Osteoblast (primary cell): ENCODE data around the gene FAM3A. TPM values are rescaled to one million over a fixed set of nuclear protein-coding genes. Genes with fewer than 3 reads are reported as not detected.

Source experiments
- DNase-seq: peaks from one replicate; pipeline ENCODE4 v3.0.0; 2011; ENCODE audit warnings: low spot score, mixed read lengths; ENCODE audit not compliant: insufficient read length; ENCODE audit errors: missing footprints
- H2AFZ ChIP-seq: 2 replicates; pipeline ENCODE4 v1.6.0; 2011; ENCODE audit warnings: mild to moderate bottlenecking, low read length
- H3K27ac ChIP-seq: 2 replicates; pipeline ENCODE4 v1.5.1; 2011; ENCODE audit warnings: mild to moderate bottlenecking, low read depth, low read length, moderate library complexity
- H3K27me3 ChIP-seq: 2 replicates; pipeline ENCODE4 v1.6.0; 2012; ENCODE audit warnings: mild to moderate bottlenecking, control low read depth, inconsistent platforms, low read length, moderate library complexity; ENCODE audit not compliant: insufficient read depth
- H3K36me3 ChIP-seq: 2 replicates; pipeline ENCODE4 v1.5.1; 2011; ENCODE audit warnings: mild to moderate bottlenecking, low read length, control low read depth, moderate library complexity; ENCODE audit not compliant: insufficient read depth
- H3K4me1 ChIP-seq: 2 replicates; pipeline ENCODE4 v1.5.1; 2011; ENCODE audit warnings: mild to moderate bottlenecking, low read length, control low read depth, moderate library complexity; ENCODE audit not compliant: insufficient read depth
- H3K4me2 ChIP-seq: 2 replicates; pipeline ENCODE4 v1.6.0; 2011; ENCODE audit warnings: mild to moderate bottlenecking, low read length; ENCODE audit not compliant: insufficient read depth
- H3K4me3 ChIP-seq: fragments of 200-600 bp; sonication (generic); 3 replicates; pipeline ENCODE4 v1.5.1; 2012; ENCODE audit warnings: mild to moderate bottlenecking, low read length, inconsistent platforms; ENCODE audit not compliant: insufficient read depth
- H3K79me2 ChIP-seq: 2 replicates; pipeline ENCODE4 v1.6.0; 2012; ENCODE audit warnings: mild to moderate bottlenecking, low read length, control low read depth, inconsistent platforms; ENCODE audit not compliant: insufficient read depth
- H3K9me3 ChIP-seq: 2 replicates; pipeline ENCODE4 v1.5.1; 2011; ENCODE audit warnings: low read depth, low read length, control low read depth
- H4K20me1 ChIP-seq: 2 replicates; pipeline ENCODE4 v1.6.0; 2012; ENCODE audit warnings: mild to moderate bottlenecking, low read length, control low read depth; ENCODE audit not compliant: insufficient read depth
- CTCF ChIP-seq: IDR thresholded peaks from 2 replicates; pipeline ENCODE4 v1.5.1; 2011; ENCODE audit warnings: mild to moderate bottlenecking, low read depth, low read length, moderate library complexity; ENCODE audit errors: extremely low read depth
- total RNA-seq: library from RNA; depleted of rRNA; stranded (reverse); fragments of >200 nt; gene quantifications from 2 replicates; pipeline ENCODE4 v1.2.3, GENCODE V29; 2012

FAM3A gene
- total RNA-seq, 1 donor = 21.4 TPM

- Histone ChIP-seq H3K27ac (peak overlapping the region; percentile 13), H3K79me2 (no peaks in the 10 kb centered on the region), H2AFZ (no peak overlapping the region), H3K4me3 (peak overlapping the region; percentile 64), H4K20me1 (no peaks in the 10 kb centered on the region), H3K9me3 (no peaks in the 10 kb centered on the region), H3K4me1 (no peaks in the 10 kb centered on the region), H3K36me3 (peaks cover 8% of the 10 kb centered on the region), H3K27me3 (no peaks in the 10 kb centered on the region), H3K4me2 (peak overlapping the region; percentile 76)
- TF ChIP-seq CTCF = no peak
- peak; percentile 78 for DNase-seq
These were observed 38.0 kb downstream of the FAM3A start for GRCh38 chrX:154477891-154478477.

DNA sequence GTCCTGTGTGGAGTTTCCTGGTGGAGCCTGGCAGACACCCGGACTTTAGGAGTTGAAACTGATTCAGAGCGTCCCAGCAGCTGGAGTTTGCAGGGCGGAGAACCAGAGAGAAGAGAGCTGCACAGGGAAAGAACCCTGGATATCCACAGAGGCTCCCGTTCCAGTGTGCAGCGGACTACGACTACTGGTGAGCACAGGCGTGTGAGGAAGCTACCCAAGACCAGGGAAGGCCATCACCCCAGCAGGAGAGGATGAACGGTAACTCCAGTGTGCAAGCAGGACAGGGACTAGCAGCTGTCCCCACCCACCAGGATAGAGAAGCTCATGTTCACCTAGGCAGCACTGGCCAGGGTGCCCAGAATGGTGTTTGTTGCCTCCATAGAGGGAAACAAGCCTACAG is 39.2 kb downstream of the FAM3A start:
- TF ChIP-seq CTCF = no peak
- Histone ChIP-seq H3K36me3 (peaks cover 8% of the 10 kb centered on the region), H4K20me1 (no peaks in the 10 kb centered on the region), H3K4me3 (no peak overlapping the region), H3K4me1 (no peaks in the 10 kb centered on the region), H3K9me3 (no peaks in the 10 kb centered on the region), H3K27ac (no peak overlapping the region), H3K27me3 (no peaks in the 10 kb centered on the region), H2AFZ (no peak overlapping the region), H3K4me2 (no peak overlapping the region), H3K79me2 (no peaks in the 10 kb centered on the region)
- peak; percentile 82 for DNase-seq

GRCh38 chrX:154473683-154474082 is 42.3 kb downstream of the FAM3A start:
- Histone ChIP-seq H4K20me1 (peaks cover 3% of the 10 kb centered on the region), H3K4me3 (no peak overlapping the region), H3K79me2 (no peaks in the 10 kb centered on the region), H2AFZ (no peak overlapping the region), H3K4me1 (no peaks in the 10 kb centered on the region), H3K27ac (no peak overlapping the region), H3K9me3 (no peaks in the 10 kb centered on the region), H3K4me2 (no peak overlapping the region), H3K27me3 (no peaks in the 10 kb centered on the region), H3K36me3 (peaks cover 11% of the 10 kb centered on the region)
- peak; percentile 86 for DNase-seq
- TF ChIP-seq CTCF = no peak

DNA sequence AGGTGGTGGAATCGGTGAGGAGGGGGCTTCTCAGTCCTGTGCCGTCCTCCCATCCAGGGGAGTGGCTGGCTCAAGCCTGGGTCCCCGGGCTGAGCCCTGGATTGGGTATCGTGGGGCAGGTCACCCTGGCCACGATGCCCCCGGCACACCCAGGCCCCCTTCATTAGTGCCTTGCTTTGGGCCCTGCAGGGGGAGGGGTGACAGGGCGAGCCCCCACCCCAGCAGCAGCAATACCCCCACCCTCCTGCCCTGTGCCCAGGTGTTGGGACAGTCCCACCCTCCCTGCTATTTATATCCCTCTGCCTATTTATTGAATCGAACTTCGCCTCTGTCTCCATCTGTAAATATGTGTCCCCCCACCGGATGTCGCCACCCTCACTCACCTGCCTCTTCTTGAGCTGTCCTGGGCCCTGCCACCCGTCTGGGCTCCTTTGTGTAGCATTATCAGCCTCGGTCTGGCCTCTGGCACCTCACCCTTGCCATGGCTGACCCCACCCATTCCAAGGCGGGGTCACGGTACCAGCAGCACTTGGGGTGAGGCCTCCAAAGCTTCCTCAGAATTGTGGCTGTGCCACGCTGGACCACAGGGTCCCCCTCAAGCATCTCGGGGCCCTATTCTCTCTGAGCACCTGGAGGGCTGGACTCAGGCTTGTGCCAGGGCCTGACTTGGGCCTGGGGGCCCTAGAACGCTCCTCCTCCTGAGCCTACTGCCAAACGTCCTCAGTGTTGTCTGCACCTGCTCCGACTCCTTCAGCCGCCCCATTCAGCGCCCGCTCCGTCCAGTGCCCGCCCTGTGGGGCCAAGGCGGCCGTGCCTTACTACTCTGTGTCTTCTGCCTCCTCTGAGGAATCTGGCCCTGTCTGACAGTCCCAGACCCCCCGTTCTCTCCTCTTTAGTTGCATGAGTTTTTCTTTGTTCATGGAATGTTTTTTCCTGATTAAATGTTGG is 43.1 kb downstream of the FAM3A start:
- DNase-seq = peak; percentile 73
- no peaks in the 10 kb centered on the region for H3K27me3 ChIP-seq
- H2AFZ ChIP-seq = no peak overlapping the region
- TF ChIP-seq CTCF = no peak
- H3K36me3 ChIP-seq = peaks cover 11% of the 10 kb centered on the region
- H4K20me1 ChIP-seq = peaks cover 3% of the 10 kb centered on the region
- no peak overlapping the region for H3K4me3 ChIP-seq
- H3K27ac ChIP-seq = no peak overlapping the region
- H3K9me3 ChIP-seq = no peaks in the 10 kb centered on the region
- no peaks in the 10 kb centered on the region for H3K4me1 ChIP-seq
- H3K79me2 ChIP-seq = no peaks in the 10 kb centered on the region
- H3K4me2 ChIP-seq = no peak overlapping the region
